Measurements from ENCODE around the gene INTS13. TPM values are rescaled to one million over a fixed set of nuclear protein-coding genes. Genes with fewer than 3 reads are reported as not detected.

INTS13 gene, protein sequence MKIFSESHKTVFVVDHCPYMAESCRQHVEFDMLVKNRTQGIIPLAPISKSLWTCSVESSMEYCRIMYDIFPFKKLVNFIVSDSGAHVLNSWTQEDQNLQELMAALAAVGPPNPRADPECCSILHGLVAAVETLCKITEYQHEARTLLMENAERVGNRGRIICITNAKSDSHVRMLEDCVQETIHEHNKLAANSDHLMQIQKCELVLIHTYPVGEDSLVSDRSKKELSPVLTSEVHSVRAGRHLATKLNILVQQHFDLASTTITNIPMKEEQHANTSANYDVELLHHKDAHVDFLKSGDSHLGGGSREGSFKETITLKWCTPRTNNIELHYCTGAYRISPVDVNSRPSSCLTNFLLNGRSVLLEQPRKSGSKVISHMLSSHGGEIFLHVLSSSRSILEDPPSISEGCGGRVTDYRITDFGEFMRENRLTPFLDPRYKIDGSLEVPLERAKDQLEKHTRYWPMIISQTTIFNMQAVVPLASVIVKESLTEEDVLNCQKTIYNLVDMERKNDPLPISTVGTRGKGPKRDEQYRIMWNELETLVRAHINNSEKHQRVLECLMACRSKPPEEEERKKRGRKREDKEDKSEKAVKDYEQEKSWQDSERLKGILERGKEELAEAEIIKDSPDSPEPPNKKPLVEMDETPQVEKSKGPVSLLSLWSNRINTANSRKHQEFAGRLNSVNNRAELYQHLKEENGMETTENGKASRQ
- polyA plus RNA-seq (2012; ENCODE audit: insufficient read depth, insufficient read length, low read depth) = 18.9 TPM

DNA sequence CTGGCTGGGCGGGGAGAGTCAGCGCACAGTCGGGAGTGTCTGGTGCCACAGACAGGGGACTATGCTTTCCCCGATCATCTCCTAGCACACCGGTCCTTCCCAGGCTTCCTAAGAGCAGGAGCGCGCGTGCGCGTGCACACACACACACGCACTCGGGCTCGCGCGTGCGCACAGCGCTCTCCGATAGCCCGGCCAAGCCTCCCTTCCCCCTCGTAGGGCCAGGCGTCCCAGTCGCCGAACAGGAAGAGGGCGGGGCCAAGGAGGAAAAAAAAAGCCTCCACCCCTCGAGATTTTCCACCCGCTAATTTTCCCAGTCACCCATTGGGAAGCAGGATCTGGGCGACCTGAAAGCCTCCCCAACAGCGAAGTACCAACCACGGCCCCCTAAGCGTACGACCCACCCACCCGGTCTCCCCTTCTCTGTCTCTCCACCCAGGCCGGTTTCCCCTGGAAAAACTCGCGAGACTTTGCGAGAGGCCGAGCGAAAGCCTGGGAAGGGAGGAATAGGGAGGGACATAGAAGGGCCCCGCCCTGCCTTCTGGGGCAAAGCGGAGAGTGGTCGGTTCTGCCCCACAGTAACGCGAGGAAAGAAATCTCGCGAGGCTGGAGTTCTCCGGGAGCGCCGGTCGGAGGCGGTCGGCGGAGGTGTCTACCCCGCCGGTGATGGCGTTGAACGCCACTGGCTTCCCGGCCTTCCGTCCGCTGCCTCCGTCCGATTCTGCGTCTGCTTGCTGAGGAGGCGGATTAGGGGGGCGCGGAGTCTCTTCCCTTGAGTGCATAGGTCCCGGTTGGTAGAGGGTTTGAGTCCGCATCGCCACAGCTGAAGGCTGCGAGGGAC, at the start of gene INTS13, which contains the start of gene FGFR1OP2:
INTS13 (minus strand) TSS at position 119 of the 838 bp plus-strand sequence. CDS start 1,178 bp downstream, outside the sequence.
FGFR1OP2 (plus strand) TSS at position 608 of the 838 bp plus-strand sequence. CDS start 15,689 bp downstream, outside the sequence.
- Histone ChIP-seq H3K36me3 (no peaks in the 10 kb centered on the region), H3K27me3 (no peaks in the 10 kb centered on the region), H3K4me1 (no peaks in the 10 kb centered on the region; the same call in 1 of the 2 replicates), H3K4me3 (ENCODE audit: low read depth, low read length) (peak within 1 kb of the TSS; percentile 97), H3K9me3 (no peaks in the 10 kb centered on the region)
- TF ChIP-seq, protein P1, sequence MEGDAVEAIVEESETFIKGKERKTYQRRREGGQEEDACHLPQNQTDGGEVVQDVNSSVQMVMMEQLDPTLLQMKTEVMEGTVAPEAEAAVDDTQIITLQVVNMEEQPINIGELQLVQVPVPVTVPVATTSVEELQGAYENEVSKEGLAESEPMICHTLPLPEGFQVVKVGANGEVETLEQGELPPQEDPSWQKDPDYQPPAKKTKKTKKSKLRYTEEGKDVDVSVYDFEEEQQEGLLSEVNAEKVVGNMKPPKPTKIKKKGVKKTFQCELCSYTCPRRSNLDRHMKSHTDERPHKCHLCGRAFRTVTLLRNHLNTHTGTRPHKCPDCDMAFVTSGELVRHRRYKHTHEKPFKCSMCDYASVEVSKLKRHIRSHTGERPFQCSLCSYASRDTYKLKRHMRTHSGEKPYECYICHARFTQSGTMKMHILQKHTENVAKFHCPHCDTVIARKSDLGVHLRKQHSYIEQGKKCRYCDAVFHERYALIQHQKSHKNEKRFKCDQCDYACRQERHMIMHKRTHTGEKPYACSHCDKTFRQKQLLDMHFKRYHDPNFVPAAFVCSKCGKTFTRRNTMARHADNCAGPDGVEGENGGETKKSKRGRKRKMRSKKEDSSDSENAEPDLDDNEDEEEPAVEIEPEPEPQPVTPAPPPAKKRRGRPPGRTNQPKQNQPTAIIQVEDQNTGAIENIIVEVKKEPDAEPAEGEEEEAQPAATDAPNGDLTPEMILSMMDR (IDR thresholded peaks at IDR 0.05; ENCODE audit: low read depth, low read length) = no peak
- DNase-seq = peak; percentile 99

DNA sequence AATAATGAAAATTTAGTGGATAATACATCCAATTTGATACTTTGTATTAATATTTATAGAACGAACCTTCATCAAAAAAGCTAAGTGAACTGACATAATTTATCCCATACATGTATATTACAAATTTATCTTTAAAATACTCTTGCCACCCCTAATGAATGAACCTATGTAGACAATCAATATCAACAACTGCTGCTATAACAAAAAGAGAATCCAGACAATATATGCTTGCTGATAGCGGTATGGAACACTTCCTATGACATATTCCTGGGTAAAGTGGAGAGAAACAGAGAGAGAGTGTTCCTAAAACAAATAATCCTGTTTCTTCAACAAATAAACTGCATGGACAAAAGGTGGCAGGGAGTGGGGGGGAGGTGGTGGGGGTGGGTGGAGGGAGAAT, 45.1 kb upstream of the INTS13 start:
- DNase-seq = no peak
- Histone ChIP-seq H3K9me3 (no peaks in the 10 kb centered on the region), H3K36me3 (peaks cover 8% of the 10 kb centered on the region), H3K4me1 (no peaks in the 10 kb centered on the region), H3K27me3 (no peaks in the 10 kb centered on the region), H3K4me3 (ENCODE audit: low read depth, low read length) (no peak overlapping the region)
- TF ChIP-seq, protein P1 (IDR thresholded peaks at IDR 0.05; ENCODE audit: low read depth, low read length) = no peak

DNA sequence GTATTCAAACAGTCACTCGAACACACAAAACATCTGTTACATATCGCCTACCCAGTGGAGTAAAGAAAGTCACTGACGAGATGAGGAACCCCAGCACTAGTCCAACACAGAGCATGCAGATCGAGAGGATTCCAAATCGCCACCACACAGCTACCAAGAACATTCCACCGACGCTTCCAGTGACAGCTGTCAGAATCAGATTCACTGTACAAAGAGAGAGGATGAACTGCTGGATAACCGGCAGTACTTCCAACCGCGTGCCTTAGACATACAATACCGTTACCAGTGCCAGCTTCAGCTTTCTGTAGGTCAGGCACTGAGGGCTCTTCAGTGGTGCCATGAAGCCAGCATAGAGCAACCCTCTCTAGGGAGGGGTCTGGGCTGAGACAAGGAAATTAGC, 42.0 kb upstream of the INTS13 start:
- H3K9me3 ChIP-seq = no peaks in the 10 kb centered on the region
- no peaks in the 10 kb centered on the region for H3K27me3 ChIP-seq
- H3K4me3 ChIP-seq (ENCODE audit: low read depth, low read length) = no peak overlapping the region
- no peak for DNase-seq
- no peaks in the 10 kb centered on the region for H3K4me1 ChIP-seq
- H3K36me3 ChIP-seq = no peaks in the 10 kb centered on the region; the same call in 1 of the 2 replicates
- TF ChIP-seq, protein P1 (IDR thresholded peaks at IDR 0.05; ENCODE audit: low read depth, low read length) = no peak

DNA sequence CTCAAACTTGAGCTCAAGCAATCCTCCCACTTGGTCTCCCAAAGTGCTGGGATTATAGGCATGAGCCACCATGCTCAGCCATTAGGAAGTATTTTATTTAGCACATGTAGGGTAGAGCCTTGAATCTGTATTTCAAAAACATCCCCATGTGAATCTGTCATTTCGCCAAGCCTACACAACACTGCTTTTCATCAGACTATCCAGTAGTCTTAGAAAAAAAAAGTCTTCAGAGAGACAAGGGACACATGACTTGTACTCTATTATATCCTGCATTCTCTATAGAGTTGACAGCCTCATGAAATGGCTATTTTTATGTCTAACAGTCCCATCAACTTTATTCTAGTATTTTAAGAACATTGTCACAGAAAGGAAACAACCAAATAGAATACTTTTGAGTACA, 41.0 kb upstream of the INTS13 start:
- Histone ChIP-seq H3K36me3 (peaks cover 2% of the 10 kb centered on the region; the same call in 1 of the 2 replicates), H3K4me3 (ENCODE audit: low read depth, low read length) (no peak overlapping the region), H3K27me3 (no peaks in the 10 kb centered on the region), H3K9me3 (no peaks in the 10 kb centered on the region), H3K4me1 (no peaks in the 10 kb centered on the region)
- TF ChIP-seq, protein P1 (IDR thresholded peaks at IDR 0.05; ENCODE audit: low read depth, low read length) = no peak
- DNase-seq = no peak

DNA sequence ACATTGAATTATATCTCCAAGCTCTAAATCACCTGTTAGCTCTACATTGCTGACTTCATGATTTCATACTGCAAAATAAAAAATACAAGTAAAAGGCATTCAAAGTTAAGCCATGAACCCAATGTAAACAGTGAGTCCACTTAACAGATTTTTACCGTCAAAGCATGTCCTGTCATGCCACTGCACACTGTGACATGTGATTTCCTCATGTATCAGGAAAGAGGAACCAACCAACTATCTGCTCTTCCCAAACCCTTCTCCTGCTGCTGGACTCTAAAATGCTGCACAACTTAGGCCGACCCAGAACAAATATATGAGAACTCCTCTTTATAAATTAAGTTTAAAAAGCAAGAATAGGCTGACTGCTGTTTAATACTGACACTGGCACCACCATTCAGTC, 38.9 kb upstream of the INTS13 start:
- TF ChIP-seq, protein P1 (IDR thresholded peaks at IDR 0.05; ENCODE audit: low read depth, low read length) = no peak
- no peak for DNase-seq
- Histone ChIP-seq H3K4me3 (ENCODE audit: low read depth, low read length) (no peak overlapping the region), H3K27me3 (no peaks in the 10 kb centered on the region), H3K9me3 (no peaks in the 10 kb centered on the region; the same call in 1 of the 2 replicates), H3K4me1 (no peaks in the 10 kb centered on the region), H3K36me3 (peaks cover 4% of the 10 kb centered on the region)
